SJCRH30 (cell line): Measurements from ENCODE around the gene TRAP1. TPM values are rescaled to one million over a fixed set of nuclear protein-coding genes. Genes with fewer than 3 reads are reported as not detected.
"Not testable (repeated sequence)": the region's sequence is repeated elsewhere in the genome, so short reads cannot be mapped to it uniquely, and the experiment has no call there.

Experiments
- DNase-seq, 2 experiments: peaks; one replicate each; pipeline ENCODE4 v3.0.0-alpha.2; 2015 to 2020
- H3K27ac ChIP-seq: fragments of 250-450 bp; sonication (Bioruptor Pico); 2 replicates; pipeline ENCODE4 v1.5.1; 2020; ENCODE audit warnings: mild to moderate bottlenecking, moderate library complexity
- H3K27me3 ChIP-seq: fragments of 250-450 bp; sonication (Bioruptor Pico); 2 replicates; pipeline ENCODE4 v1.5.1; 2020; ENCODE audit warnings: mild to moderate bottlenecking, moderate library complexity
- H3K36me3 ChIP-seq: fragments of 250-450 bp; sonication (Bioruptor Pico); 2 replicates; pipeline ENCODE4 v1.5.1; 2020; ENCODE audit warnings: mild to moderate bottlenecking, moderate library complexity
- H3K4me1 ChIP-seq: fragments of 250-450 bp; sonication (Bioruptor Pico); 2 replicates; pipeline ENCODE4 v1.5.1; 2020; ENCODE audit warnings: mild to moderate bottlenecking, moderate library complexity
- H3K4me3 ChIP-seq: fragments of 250-450 bp; sonication (Bioruptor Pico); 2 replicates; pipeline ENCODE4 v1.5.1; 2020; ENCODE audit warnings: mild to moderate bottlenecking, moderate library complexity
- H3K9me3 ChIP-seq: fragments of 250-450 bp; sonication (Bioruptor Pico); replicated peaks from 2 replicates; pipeline ENCODE4 v1.5.1; 2020; ENCODE audit warnings: mild to moderate bottlenecking, moderate library complexity
- total RNA-seq: library from RNA; depleted of rRNA; stranded (reverse); fragments of >200 nt; shearing (Covaris generic); gene quantifications from 2 replicates; pipeline ENCODE4 v1.2.3, GENCODE V29; 2014

TRAP1 gene
- total RNA-seq, 1 experiment from 2014 or later, result 71.0 TPM

DNA sequence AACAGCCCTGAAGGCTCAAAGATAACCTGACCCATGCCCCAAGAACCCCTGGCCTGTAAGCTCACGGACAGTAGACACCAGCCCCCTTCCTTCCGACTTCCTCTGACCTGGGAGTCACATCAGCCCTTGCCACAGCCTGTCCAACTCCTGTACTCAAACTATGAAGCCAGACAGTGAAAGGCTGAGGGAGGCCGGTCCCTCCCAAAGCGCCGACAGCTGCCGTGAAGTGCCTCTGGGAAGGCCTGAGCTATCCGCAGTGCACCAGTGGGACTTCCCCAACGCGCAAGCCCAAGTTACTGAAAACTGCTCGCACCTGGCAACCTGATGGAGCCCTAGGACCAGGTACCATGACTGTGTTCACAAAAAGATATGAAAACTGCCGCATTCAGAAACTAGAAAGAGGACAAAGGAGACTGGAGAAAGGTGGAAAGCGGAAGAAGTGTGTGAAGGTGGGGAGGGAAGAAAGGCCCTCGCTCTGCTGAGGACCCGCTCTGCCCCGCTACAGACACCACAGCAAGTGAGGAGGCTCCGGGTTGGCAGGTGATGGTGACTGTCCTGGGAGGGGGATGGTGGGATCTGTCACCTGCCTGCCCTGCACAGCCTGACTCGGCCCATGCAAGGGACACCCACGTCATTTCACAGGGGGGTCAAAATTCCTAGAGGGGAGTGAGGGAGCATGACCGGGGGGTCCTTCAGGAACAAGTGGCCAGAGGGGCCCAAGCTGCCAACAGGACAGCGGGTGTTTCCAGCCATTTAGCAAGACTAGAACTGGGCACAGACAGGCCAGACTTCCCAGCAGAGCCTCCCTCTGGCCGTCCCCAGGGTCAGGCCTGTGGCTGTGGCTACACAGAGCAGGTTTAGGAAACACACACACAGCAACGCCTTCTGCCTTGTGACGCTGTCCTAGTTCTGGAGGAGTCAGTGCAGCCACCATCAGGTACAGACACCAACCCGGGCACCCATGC is 13.1 kb upstream of the TRAP1 start:
- peaks cover 43% of the 10 kb centered on the region for H3K36me3 ChIP-seq
- DNase-seq, result no peak
- no peaks in the 10 kb centered on the region for H3K27me3 ChIP-seq

GRCh38 chr16:3729161-3730112 is 12.1 kb upstream of the TRAP1 start:
- Histone ChIP-seq H3K4me1 (no peaks in the 10 kb centered on the region), H3K27me3 (no peaks in the 10 kb centered on the region), H3K9me3 (no peaks in the 10 kb centered on the region), H3K4me3 (no peak overlapping the region), H3K27ac (no peak overlapping the region), H3K36me3 (peaks cover 33% of the 10 kb centered on the region)
- no peak for DNase-seq

More for the DNA sequence above, 13.1 kb upstream of the TRAP1 start:
- Histone ChIP-seq H3K4me1 (no peaks in the 10 kb centered on the region), H3K27ac (no peak overlapping the region), H3K9me3 (no peaks in the 10 kb centered on the region), H3K4me3 (no peak overlapping the region)

GRCh38 chr16:3728424-3729160 is 11.3 kb upstream of the TRAP1 start:
- no peaks in the 10 kb centered on the region for H3K9me3 ChIP-seq
- no peak for DNase-seq
- H3K27ac ChIP-seq, result no peak overlapping the region
- H3K4me3 ChIP-seq, result no peak overlapping the region
- H3K4me1 ChIP-seq, result no peaks in the 10 kb centered on the region
- H3K27me3 ChIP-seq, result no peaks in the 10 kb centered on the region
- H3K36me3 ChIP-seq, result peaks cover 24% of the 10 kb centered on the region

DNA sequence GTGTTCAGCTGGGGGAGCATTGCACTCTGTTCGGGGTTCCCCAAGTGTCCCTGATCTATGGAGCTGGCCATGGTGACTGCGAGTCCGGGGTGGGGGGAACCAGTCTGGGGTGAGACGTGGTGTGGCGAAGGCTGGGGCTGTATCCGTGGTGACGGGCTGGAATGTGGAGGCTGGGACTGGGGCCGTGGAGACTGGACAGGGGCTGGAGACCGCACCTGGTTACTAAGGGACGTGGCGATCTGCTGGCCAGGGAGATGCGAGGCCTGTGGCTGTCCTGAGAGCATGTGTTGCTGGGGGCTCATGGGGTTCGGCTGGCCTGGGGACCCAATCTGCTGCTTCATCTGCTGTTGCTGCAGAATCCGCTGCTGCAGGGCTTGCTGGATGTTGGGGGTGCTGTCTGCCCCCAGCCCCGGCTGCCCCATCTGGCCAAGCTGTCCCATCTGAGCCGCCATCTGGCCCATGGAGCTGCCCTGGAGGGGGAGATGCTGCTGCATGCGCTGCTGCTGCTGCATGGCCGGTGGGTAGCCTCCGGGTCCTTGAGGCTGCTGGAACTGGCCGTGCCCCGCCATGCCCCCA is 10.6 kb upstream of the TRAP1 start:
- no peaks in the 10 kb centered on the region for H3K9me3 ChIP-seq
- H3K36me3 ChIP-seq, result peaks cover 24% of the 10 kb centered on the region
- no peaks in the 10 kb centered on the region for H3K27me3 ChIP-seq
- H3K4me1 ChIP-seq, result no peaks in the 10 kb centered on the region
- H3K4me3 ChIP-seq, result no peak overlapping the region
- DNase-seq, result no peak
- no peak overlapping the region for H3K27ac ChIP-seq

GRCh38 chr16:3726021-3726687 is 8.8 kb upstream of the TRAP1 start:
- Histone ChIP-seq H3K27me3 (no peaks in the 10 kb centered on the region), H3K36me3 (peaks cover 17% of the 10 kb centered on the region), H3K27ac (no peak overlapping the region), H3K4me1 (no peaks in the 10 kb centered on the region), H3K9me3 (no peaks in the 10 kb centered on the region), H3K4me3 (no peak overlapping the region)
- DNase-seq, result no peak

DNA sequence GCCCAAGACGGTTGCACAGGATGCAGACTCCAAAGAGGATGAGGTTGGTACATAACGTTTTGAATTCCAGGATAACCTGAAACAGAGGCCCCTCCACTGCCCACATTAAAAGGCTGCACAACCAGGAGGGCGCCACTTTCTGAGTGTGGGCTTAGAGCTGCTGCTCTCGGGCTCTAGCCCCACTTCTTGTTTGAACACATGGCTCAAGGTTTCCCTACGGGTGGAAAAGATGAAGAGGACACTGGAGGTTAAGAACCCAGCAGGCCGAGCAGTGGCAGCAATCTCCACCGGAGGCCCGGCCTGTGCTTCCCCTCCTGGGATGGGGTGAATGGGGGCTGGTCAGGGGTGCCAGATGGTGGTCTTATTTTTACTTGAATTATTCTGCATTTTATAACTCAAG is 8.0 kb upstream of the TRAP1 start:
- no peak for DNase-seq
- Histone ChIP-seq H3K9me3 (no peaks in the 10 kb centered on the region), H3K4me1 (no peaks in the 10 kb centered on the region), H3K27ac (no peak overlapping the region), H3K36me3 (peaks cover 17% of the 10 kb centered on the region), H3K27me3 (no peaks in the 10 kb centered on the region), H3K4me3 (no peak overlapping the region)

DNA sequence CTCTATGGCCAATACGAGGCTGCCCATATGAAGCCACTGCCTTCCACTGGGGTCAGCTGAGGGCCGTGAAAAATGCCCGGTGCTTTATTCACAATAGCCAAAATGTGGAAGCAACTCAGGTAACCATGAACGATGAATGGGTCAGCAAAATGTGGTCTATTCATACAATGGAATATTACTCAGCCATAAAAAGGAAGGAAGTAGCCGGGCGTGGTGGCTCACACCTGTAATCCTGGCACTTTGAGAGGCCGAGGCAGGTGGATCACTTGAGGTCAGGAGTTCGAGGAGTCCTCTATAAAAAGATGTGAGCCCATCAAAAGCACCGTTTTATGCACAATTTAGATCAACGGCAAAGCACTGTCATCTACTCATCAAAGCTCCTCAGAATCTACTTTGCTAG is 5.2 kb upstream of the TRAP1 start:
- DNase-seq, result no peak
- Histone ChIP-seq H3K4me3 (no peak overlapping the region), H3K9me3 (no peaks in the 10 kb centered on the region), H3K27ac (no peak overlapping the region), H3K27me3 (no peaks in the 10 kb centered on the region), H3K4me1 (no peaks in the 10 kb centered on the region), H3K36me3 (peaks cover under 1% of the 10 kb centered on the region)

DNA sequence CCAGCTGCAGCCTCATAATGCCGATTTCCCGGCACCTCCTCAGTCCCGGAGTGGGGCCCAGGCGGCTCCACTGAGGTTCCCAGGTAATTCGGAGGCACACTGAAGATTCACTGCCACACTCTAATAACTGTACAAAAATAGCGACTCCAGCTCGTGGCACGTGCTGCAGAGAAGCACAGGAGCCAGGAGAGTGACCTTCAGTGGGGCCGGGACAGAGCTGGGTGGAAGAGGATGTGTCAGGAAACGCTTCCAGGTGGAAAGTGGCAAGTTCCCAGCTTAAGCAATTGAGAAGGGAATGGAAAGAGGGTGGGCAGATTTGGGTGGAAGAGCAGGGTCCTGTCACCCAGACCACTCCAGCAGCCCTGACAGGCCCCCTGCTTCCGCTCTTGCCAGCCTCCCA is 3.1 kb upstream of the TRAP1 start:
- no peak overlapping the region for H3K4me3 ChIP-seq
- no peaks in the 10 kb centered on the region for H3K9me3 ChIP-seq
- DNase-seq, result no peak
- H3K27ac ChIP-seq, result no peak overlapping the region
- H3K27me3 ChIP-seq, result no peaks in the 10 kb centered on the region
- no peaks in the 10 kb centered on the region for H3K4me1 ChIP-seq
- H3K36me3 ChIP-seq, result no peaks in the 10 kb centered on the region

- Histone ChIP-seq H3K9me3 (no peaks in the 10 kb centered on the region), H3K4me1 (no peaks in the 10 kb centered on the region), H3K4me3 (no peak overlapping the region), H3K27me3 (no peaks in the 10 kb centered on the region), H3K36me3 (no peaks in the 10 kb centered on the region), H3K27ac (no peak overlapping the region)
- no peak for DNase-seq
Measured at GRCh38 chr16:3718628-3719027, 1.3 kb upstream of the TRAP1 start.

DNA sequence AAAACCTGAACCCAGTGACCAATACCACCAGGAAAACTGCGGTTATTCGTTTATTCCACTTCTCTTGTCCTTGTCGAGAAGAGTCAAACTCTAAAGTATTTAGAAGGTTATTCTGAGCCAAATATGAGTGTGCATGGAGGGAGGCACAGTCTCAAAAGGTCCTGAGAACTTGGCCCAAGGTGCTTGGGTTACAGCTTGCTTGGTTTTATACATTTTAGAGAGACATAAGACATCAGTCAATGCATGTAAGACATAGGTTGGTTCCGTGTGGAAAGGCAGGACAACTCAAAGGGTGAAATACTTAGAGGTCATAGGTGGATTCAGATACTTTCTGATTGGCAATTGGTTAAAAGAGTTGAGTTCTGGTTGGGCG is 681 bp upstream of the TRAP1 start:
- no peak for DNase-seq
- Histone ChIP-seq H3K36me3 (no peaks in the 10 kb centered on the region), H3K4me1 (no peaks in the 10 kb centered on the region), H3K9me3 (no peaks in the 10 kb centered on the region), H3K4me3 (peak overlapping the region; percentile 74), H3K27ac (peak overlapping the region; percentile 87), H3K27me3 (no peaks in the 10 kb centered on the region)

- Histone ChIP-seq H3K36me3 (no peaks in the 10 kb centered on the region), H3K9me3 (no peaks in the 10 kb centered on the region), H3K4me1 (no peaks in the 10 kb centered on the region), H3K27ac (peak overlapping the region; percentile 32; the same call in 1 of the 2 replicates), H3K4me3 (peak overlapping the region; percentile 74), H3K27me3 (no peaks in the 10 kb centered on the region)
- peak; percentile 23 to 30 for DNase-seq
Measured at GRCh38 chr16:3716831-3717234, 491 bp downstream of the TRAP1 start.

DNA sequence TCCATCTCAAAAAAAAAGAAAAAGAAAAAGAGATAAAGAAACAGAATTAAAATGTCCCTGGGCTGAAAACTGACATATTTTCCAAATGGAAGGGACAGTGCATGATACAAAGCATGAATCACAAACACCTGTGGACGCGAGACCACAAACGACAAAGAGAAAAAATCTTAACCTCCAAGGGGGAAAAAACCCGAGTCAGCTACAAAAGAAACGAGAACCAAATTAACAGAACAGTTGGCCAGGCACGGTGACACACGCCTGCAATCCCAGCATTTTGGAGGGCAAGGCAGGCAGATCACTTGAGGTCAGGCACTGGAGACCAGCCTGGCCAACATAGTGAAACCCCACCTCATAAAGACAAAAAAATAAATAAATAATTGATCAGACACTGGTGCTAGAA is 1.9 kb downstream of the TRAP1 start:
- Histone ChIP-seq H3K4me1 (no peaks in the 10 kb centered on the region), H3K9me3 (no peaks in the 10 kb centered on the region), H3K27ac (no peak overlapping the region), H3K36me3 (no peaks in the 10 kb centered on the region), H3K27me3 (no peaks in the 10 kb centered on the region), H3K4me3 (no peak overlapping the region)
- no peak for DNase-seq

- H3K27ac ChIP-seq, H3K4me3 ChIP-seq, H3K4me1 ChIP-seq, DNase-seq, H3K27me3 ChIP-seq, H3K36me3 ChIP-seq, H3K9me3 ChIP-seq: not testable (repeated sequence)
Measured at GRCh38 chr16:3714378-3714777, 2.9 kb downstream of the TRAP1 start.
